Nucleus accumbens (tissue), 56 donors: ENCODE measurements around the gene FAM83E.
A peak's percentile ranks its signal among the peaks of the same experiment; 100 is the strongest.
"Not testable (repeated sequence)": the region's sequence is repeated elsewhere in the genome, so short reads cannot be mapped to it uniquely, and the experiment has no call there.

Experiments
- DNase-seq, 56 donors: peaks; one replicate each; lab custom pipeline; 2025; lab: John Stamatoyannopoulos, UW

The FAM83E gene

DNA sequence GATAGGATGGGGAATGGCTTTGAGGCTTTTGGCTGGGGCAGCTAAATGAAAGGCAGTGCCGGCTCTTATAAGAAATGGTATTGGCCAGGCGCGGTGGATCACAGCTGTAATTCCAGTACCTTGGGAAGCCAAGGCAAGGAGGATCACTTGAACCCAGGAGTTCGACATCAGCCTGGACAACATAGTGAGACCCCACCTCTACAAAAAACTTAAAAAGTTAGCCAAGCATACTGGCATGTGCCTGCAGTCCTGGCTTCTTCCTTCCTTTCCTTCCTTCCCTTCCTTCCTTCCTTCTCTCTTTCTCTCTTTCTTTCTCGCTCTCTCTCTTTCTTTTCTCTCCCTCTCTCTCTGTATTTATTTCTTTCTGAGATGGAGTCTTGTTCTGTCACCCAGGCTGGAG lies 28.0 kb upstream of the FAM83E start:
- DNase-seq: no peak

GRCh38 chr19:48641850-48642249 lies 27.0 kb upstream of the FAM83E start:
- DNase-seq: no peak

DNA sequence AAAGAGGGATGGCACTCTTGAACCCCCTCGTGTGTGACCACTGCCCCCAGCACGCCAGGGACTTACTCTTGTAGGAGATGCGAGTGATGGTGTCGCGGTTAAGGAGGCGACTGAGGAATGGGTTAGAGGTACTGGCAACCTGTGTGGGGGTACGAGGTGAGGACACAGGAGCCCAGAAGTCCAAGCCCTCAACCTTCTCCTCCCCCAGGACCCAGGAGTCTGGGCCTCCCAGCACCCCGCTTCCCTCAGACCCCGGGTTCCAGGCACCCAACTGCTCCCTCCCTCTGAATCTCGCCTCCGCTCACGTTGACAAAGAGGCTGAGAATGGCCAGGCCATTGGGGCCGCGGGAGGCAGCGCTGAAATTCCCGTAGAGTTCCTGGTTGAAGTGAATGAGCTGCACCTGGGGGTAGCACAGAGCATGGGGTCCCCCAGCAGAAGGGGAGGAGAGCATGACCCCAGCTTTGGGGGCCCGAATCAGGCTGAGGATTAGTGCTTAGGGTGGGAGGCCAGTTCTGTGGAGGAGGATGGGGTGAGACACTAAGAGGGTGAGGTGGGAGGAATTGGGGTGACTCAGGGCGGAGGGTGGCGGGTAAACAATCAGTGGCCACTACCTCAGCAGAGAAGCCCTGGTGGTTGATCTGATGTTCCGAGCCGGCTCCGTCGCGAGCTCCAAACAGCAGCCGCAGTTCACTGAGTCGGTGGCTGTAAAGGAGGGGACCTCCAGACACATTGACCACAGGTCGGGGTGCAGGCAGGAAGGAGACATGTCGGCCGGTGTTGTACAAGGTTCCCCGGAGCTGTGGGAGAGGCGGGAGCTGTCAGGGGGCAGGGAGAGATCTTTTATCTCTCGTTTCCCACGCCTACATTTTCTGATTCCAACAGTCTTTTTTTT lies 24.9 kb upstream of the FAM83E start:
- no peak for DNase-seq

DNA sequence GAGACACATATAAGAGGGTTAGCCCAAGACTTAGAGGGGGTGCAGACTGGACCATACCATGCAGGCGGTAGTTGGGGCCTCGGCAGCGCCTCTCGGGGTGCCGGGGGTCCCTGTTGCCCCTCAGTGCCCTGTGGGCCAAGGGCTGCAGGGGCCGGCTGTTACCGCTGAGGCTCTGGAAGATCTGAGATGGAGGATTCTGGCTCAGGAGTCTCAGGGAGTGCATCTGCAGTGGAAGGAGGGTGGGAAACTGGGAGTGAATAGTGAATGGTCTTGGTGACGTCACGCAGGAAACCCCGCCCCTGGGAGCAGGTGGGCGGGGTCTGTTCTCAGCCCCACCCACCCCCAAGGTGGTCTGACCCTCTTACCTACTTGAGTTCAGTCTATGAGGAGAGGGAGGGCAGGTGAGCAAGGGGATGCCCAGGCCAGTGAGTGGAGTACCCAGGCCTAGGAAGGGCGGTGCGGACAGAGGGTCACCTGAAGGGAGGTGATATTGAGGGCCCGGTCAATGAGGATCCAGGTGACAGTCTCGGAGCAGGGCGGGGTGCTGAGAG lies 24.0 kb upstream of the FAM83E start:
- peak in 4 of 56 donors; percentile 20 to 39 (median 32) for DNase-seq

DNA sequence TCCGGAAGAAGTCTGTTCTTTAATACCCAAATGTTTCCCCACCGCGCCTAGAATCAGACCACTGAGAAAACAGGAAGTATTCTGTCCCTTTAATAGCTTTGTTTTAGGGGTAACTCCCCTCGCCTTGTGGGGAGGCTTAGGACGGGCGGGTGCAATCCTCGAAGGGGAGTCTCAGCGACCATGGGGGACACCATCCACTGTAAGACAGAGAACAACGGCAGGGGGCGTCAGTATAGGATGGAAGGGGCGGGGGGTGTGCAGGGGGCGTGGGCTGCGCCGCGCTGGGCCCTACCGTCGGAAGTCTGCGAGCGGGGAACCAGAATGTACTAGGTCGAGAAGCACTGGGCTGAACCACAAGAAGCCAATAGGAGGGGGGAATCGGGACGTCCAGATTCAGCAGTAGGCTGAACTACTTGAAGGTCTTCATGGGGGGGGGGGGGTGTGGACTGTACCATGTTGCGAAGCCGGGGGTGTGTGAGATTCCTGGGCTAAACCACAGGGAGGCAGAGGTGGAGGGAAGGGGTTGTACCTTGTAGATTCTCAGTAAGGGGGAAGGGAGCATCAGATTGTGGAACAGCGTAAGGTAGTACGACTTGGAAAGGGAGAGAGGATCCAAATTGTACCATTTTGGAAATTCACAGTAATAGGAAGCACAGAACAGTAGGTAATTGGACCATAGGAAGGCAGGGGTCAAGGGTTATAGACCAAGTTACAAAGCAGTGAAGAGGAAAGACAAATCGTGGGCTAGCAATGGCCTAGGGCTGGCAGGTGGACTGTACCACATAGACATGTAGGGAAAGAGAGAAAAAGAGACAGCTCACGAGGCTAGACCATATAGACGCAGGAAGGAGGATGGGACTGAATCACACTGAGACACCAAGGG lies 23.3 kb upstream of the FAM83E start:
- DNase-seq: peak; percentile 46 to 96 (median 85)

DNA sequence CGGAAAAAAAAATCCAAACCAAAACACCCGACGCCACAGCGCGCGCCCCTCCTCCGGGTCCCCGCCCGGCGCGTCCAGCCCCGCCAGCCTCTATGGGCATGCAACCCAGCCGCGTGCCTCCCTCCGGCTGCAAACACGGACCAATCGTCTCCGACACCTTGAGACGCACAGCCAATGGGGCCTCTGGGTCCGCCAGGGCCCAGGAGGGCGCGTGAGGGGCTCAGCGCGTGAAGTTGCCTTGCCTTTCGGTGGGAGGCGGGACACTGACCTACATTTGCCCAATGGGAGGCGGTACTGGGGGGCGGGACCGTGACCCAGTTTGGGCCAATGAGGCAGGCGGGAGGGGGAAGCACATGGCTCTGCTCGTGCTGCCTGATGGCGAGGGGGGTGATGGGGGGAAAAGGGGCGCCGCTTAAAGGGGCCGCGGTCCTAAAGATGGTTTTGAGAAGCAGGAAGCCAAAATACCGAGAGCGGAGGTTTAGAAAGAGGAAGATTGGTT lies 22.6 kb upstream of the FAM83E start:
- DNase-seq: peak; percentile 91 to 100 (median 99)

- DNase-seq: peak in 21 of 56 donors; percentile 45 to 80 (median 67)
These were observed 22.1 kb upstream of the FAM83E start, which contains the start of gene DBP for GRCh38 chr19:48636859-48637448. Gene DBP (minus strand): TSS chr19:48637379. CDS start chr19:48636994, 385 bp downstream.

DNA sequence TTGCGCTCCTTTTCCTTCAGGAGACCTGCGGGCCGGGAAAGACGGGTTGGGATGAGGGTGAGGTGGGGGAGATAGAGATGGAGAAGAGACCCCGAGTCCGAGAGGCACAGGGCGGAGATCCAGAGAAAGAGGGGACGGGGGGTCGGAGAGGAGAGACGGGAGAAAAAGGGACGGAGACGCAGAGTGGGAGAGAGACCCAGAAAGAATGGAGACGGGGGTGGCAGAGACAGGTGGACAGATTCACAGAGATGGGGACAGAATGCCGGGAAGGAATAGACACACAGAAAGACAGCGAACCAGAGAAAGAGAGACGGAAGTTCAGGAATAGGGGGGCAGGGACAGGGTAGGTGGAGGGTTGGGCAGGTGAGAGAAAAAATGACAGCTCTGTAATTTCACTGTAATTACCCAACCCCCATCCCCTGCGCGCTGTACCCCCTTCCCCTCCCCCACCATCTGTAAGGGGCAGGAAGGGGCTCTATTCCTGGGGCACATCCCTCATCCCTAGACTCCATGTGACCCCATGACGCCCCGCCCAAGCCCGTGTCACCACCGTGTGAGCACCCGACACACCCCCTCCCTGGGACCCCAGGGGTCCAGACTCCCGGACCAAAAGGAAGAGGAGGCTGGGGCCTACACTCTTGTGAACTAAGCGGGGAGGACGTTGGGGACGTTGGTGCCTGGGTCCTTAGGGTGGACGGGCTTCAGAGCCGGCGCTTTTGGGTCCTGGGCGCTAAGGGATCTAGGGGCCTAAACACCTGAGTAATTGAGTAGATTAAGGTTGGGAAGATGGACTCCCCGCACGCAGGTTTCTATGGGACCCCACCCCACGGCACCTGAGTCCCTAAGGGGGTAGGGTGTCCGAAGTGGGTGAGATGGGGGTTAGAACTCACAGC lies 21.3 kb upstream of the FAM83E start:
- DNase-seq: peak in 37 of 56 donors; percentile 17 to 70 (median 47)

GRCh38 chr19:48635263-48635965 lies 20.5 kb upstream of the FAM83E start:
- DNase-seq: peak in 47 of 56 donors; percentile 9 to 81 (median 49)

- peak; percentile 54 to 97 (median 89) for DNase-seq
These were observed 19.8 kb upstream of the FAM83E start for GRCh38 chr19:48634424-48635262.

- DNase-seq: no peak
These were observed 19.1 kb upstream of the FAM83E start for GRCh38 chr19:48634036-48634342.

DNA sequence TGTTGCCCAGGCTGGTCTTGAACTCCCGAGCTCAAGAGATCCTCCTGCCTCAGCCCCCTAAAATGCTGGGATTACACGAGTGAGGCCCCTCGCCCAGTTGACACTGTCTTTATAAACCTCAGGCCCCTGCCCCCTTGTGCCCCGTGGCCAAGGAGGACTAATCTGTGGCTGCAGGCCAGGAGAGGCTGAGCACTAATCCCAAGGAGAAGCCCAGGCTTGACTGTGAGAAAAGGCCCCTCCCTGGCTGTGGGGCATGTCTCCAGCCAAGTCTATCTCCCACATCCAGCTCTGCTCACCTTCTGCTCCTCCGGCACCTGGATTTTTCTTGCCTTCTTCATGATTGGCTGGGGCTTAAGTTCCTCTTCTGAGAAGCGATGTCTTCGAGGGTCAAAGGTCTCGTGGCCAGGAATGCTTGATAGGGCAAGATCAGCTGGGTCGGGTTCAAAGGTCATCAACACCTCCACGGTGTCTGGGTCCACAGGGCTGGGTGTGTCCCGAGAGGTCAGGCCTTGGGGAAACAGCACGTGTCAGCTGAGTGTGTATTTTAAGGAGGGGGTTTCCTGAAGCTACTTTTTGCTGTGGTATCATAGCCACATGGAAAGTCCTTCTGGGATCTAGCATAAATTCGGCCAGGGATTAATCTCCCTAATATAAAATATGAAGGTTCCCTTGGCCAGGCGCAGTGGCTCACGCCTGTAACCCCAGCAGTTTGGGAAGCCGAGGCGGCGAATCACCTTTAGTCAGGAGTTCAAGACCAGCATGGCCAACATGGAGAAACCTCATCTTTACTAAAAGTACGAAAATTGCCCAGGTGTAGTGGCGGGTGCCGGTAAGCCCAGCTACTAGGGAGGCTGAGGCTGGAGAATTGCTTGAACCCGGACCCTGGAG lies 18.5 kb upstream of the FAM83E start:
- no peak for DNase-seq

DNA sequence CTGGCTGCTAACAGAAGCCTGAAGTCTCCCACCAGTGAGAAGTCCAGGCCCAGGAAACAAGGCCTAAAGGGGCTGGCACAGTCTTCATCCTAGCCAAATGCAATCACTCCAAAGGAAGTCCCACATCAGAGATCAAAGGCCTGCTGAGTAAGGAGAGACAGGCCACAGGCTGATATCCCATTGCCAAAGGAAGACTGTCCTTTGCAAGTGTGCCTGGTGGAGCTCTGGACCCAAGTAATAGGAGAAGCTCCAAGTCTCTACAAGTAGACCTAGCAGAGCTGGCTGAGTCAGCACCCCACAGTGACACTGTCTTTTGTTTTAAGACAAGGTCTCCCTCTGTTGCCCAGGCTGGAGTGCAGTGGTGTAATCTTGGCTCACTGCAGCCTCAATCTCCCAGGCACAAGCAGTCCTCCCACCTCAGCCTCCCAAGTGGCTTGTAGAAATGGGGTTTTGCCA lies 17.8 kb upstream of the FAM83E start:
- no peak for DNase-seq

DNA sequence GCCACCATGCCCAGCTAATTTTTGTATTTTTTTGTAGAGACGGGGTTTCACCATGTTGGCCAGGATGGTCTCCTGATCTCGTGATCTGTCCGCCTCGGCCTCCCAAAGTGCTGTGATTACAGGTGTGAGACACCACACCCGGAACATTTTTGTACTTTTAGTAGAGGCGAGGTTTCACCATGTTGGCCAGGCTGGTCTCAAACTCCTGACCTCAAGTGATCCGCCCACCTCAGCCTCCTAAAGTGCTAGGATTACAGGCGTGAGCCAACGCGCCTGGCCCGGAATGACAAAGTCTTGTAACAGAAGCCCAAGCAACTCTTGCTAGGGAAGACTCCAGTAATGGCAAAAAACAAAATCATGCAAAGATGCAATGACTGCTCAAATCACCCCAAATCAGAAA lies 17.4 kb upstream of the FAM83E start:
- DNase-seq: not testable (repeated sequence)

GRCh38 chr19:48631225-48631624 lies 16.3 kb upstream of the FAM83E start:
- no peak for DNase-seq

- peak in 8 of 56 donors; percentile 24 to 59 (median 46) for DNase-seq
These were observed 15.6 kb upstream of the FAM83E start for GRCh38 chr19:48630296-48631063.
